GM21360 (cell line): ENCODE results near the gene CMPK1.
"Not testable (repeated sequence)": the region's sequence is repeated elsewhere in the genome, so short reads cannot be mapped to it uniquely, and the experiment has no call there.

ENCODE experiments used
- ATAC-seq: cut with Tn5 transposase; IDR thresholded peaks from one replicate; pipeline ENCODE4 v1.9.1; 2021; ENCODE audit warnings: mild to moderate bottlenecking, moderate library complexity; ENCODE audit not compliant: unreplicated experiment

The CMPK1 gene

GRCh38 chr1:47333578-47333921 is at the start of gene CMPK1:
Gene CMPK1, plus strand, starts transcription at chr1:47333790. Its CDS starts 156 bp downstream, at chr1:47333946.
- peak; percentile 79 for ATAC-seq

GRCh38 chr1:47288116-47288515 is 45.5 kb upstream of the CMPK1 start:
- ATAC-seq, result not testable (repeated sequence)

GRCh38 chr1:47294863-47295262 is 38.7 kb upstream of the CMPK1 start:
- ATAC-seq, result not testable (repeated sequence)

- no peak for ATAC-seq
Observed at GRCh38 chr1:47295579-47295978, 38.0 kb upstream of the CMPK1 start.

GRCh38 chr1:47298025-47298699 is 35.4 kb upstream of the CMPK1 start:
- no peak for ATAC-seq

- ATAC-seq, result no peak
Observed at GRCh38 chr1:47302472-47302871, 31.1 kb upstream of the CMPK1 start.

- no peak for ATAC-seq
Observed at GRCh38 chr1:47309427-47309826, 24.2 kb upstream of the CMPK1 start.

GRCh38 chr1:47313915-47314664 is 19.5 kb upstream of the CMPK1 start, which contains the start of gene STIL:
Gene STIL, minus strand, starts transcription at chr1:47314147. Its CDS starts 3,828 bp downstream, at chr1:47310319.
- peak; percentile 98 for ATAC-seq

GRCh38 chr1:47317841-47318240 is 15.7 kb upstream of the CMPK1 start:
- ATAC-seq, result no peak

- ATAC-seq, result not testable (repeated sequence)
Observed at GRCh38 chr1:47319968-47320367, 13.6 kb upstream of the CMPK1 start.

GRCh38 chr1:47323599-47324031 is 10.0 kb upstream of the CMPK1 start:
- ATAC-seq, result no peak

- ATAC-seq, result no peak
Observed at GRCh38 chr1:47324682-47325081, 8.9 kb upstream of the CMPK1 start.

GRCh38 chr1:47325528-47325927 is 8.1 kb upstream of the CMPK1 start:
- ATAC-seq, result no peak

- ATAC-seq, result no peak
Observed at GRCh38 chr1:47326271-47326670, 7.3 kb upstream of the CMPK1 start.

GRCh38 chr1:47328992-47329391 is 4.6 kb upstream of the CMPK1 start:
- ATAC-seq, result no peak

GRCh38 chr1:47330212-47330611 is 3.4 kb upstream of the CMPK1 start:
- no peak for ATAC-seq

- no peak for ATAC-seq
Observed at GRCh38 chr1:47331875-47332274, 1.7 kb upstream of the CMPK1 start.

GRCh38 chr1:47332779-47333577 is 612 bp upstream of the CMPK1 start:
- no peak for ATAC-seq

GRCh38 chr1:47333922-47334764 is 553 bp downstream of the CMPK1 start:
- peak; percentile 85 for ATAC-seq

- ATAC-seq, result no peak
Observed at GRCh38 chr1:47334765-47335435, 1.3 kb downstream of the CMPK1 start.
